Neural progenitor cell (in vitro differentiated cells): ENCODE data around the gene OR14A16.

Experiments
- CTCF ChIP-seq: fragments of 200-600 bp; sonication (generic); IDR thresholded peaks from 2 replicates; pipeline ENCODE4 v1.5.1; 2017; ENCODE audit warnings: antibody characterized with exemption, mild to moderate bottlenecking
- EZH2 ChIP-seq: fragments of 200-600 bp; sonication (generic); IDR thresholded peaks from 2 replicates; pipeline ENCODE4 v1.6.1; 2017; ENCODE audit warnings: antibody characterized with exemption, mild to moderate bottlenecking, moderate library complexity

DNA sequence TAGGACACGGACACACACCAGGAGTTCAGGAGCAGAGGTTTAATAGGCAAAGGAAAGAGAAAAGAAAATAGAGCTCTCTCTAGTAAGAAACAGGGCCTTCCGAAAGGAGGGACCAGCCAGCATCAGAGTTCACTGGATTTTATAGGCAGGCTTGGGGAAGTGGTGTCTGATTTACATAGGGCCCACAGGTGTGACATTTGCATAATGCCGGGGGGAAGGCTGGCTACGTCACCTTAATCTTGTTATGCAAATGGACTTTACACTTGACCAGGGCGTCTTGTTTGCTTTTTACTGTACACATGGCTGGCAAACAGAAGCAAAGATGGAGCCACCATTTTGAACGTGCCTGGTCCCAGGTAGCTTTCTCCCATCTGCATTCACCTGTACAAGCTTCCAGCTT, at the start of gene OR14A16:
- TF ChIP-seq CTCF (no peak), EZH2 (no peak)
